Esophagus squamous epithelium (tissue), 4 donors: ENCODE data around the gene PTGER2.

Source experiments
- POLR2A ChIP-seq, 4 donors: fragments of 450-650 bp; IDR thresholded peaks; one replicate each; pipeline ENCODE4 v1.6.1; 2017; ENCODE audit warnings: antibody characterized with exemption in 4 of 4, mild to moderate bottlenecking in 4 of 4, moderate library complexity in 3 of 4
- TF ChIP-seq, protein P1 (sequence below), 6 experiments: fragments of 450-650 bp in 4 of 6; fragments of 200-600 bp in 2 of 6; sonication (generic) in 2 of 6; IDR thresholded peaks; one replicate each; pipeline ENCODE4 v1.5.1; 2016 to 2019; ENCODE audit warnings: antibody characterized with exemption in 6 of 6, mild to moderate bottlenecking in 4 of 6, moderate library complexity in 4 of 6

DNA sequence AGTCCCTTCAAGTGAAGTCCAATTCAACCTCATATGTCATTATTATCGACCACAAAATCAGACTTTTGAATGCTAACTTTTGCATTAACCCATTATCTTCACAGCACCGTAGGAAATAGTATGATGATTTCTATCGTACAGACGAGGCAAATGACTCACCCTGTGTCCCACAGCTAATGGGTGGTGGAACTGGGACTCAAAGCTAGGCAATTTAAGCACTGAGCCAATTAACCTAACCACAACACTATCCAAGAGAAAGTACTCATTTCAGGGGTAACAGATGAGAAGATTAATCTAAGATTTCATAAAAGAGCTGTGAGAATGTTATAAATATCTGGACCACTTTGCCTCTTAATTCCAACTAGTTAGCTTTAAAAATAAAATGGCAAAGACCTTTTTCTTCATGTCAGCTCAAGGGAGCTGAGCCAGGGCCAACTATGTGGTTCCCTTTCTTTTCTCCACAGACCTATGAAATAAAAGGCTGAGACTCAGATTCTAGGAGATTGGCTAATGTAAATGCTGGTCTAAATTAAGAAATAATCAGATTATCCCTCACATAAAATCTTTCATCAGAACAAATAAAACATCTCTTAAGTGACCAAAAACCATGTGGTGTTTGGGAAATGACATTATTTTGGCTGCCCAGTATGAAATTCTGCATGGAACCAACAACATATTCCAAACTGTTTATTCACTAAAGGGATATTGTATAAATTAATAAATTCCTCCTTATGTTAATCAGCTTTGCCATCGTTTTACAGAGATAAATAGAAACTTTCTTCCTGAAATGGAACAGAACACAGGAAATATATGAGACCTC lies 4.9 kb downstream of the PTGER2 start:
- TF ChIP-seq POLR2A (IDR thresholded peaks at IDR 0.05) = no peak
- TF ChIP-seq, protein P1, sequence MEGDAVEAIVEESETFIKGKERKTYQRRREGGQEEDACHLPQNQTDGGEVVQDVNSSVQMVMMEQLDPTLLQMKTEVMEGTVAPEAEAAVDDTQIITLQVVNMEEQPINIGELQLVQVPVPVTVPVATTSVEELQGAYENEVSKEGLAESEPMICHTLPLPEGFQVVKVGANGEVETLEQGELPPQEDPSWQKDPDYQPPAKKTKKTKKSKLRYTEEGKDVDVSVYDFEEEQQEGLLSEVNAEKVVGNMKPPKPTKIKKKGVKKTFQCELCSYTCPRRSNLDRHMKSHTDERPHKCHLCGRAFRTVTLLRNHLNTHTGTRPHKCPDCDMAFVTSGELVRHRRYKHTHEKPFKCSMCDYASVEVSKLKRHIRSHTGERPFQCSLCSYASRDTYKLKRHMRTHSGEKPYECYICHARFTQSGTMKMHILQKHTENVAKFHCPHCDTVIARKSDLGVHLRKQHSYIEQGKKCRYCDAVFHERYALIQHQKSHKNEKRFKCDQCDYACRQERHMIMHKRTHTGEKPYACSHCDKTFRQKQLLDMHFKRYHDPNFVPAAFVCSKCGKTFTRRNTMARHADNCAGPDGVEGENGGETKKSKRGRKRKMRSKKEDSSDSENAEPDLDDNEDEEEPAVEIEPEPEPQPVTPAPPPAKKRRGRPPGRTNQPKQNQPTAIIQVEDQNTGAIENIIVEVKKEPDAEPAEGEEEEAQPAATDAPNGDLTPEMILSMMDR (IDR thresholded peaks at IDR 0.05) = no peak
